GM21360 (cell line): Measurements from ENCODE around the gene PCGF6.

Experiments
- ATAC-seq: cut with Tn5 transposase; IDR thresholded peaks from one replicate; pipeline ENCODE4 v1.9.1; 2021; ENCODE audit warnings: mild to moderate bottlenecking, moderate library complexity; ENCODE audit not compliant: unreplicated experiment

The PCGF6 gene

DNA sequence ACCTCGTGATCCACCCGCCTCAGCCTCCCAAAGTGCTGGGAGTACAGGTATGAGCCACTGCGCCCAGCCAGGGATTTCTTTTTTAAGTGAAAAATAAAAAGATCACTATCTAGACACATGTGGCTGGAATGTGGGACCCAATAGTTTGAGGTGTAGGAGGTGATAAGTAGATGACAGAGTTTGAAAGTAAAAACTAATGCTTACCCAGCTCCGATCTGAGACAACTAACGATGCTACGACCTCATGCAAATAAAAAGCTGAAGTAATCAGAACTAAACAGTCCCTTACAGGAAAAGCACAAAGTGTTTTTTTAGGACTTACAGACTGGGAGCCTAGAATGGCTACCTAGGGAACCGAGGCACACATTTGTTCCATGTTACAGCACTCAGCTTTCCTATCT is 23.0 kb downstream of the PCGF6 start:
- ATAC-seq: no peak

DNA sequence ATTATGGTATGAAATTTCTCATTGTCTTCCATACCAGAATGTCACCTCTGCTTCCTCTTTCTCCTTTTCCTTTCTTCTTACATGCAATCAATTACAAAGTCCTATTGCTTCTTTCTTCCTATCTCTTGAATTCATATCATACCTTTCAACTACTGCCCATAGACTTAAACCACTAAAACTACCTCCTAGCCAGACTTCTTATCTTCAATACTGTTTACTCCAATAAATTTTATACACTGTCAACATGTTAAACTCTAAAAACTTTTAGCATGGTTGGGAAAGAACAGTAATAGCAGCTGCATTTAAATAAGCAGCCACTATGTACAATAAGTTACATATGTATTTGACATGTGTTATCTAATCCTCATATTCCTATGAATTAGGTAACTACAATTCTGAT is 34.9 kb downstream of the PCGF6 start:
- ATAC-seq: no peak

DNA sequence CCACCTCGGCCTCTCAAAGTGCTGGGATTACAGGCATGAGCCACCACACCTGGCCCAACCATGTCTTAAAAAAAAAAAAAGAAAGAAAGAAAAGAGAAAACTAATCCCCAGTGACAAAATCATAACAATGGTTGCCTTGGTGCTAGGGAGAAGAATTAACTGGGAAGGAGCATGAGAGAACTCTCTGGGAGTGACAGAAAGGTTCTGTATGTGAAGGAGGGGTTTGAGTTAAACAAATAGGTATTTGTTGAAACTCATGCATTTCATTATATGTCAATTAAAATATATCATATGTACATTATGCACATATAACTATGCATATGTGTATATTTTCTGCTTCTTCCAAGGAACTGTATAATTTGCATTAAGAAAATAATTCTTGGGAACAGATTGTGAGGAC is 40.7 kb downstream of the PCGF6 start:
- ATAC-seq: no peak

DNA sequence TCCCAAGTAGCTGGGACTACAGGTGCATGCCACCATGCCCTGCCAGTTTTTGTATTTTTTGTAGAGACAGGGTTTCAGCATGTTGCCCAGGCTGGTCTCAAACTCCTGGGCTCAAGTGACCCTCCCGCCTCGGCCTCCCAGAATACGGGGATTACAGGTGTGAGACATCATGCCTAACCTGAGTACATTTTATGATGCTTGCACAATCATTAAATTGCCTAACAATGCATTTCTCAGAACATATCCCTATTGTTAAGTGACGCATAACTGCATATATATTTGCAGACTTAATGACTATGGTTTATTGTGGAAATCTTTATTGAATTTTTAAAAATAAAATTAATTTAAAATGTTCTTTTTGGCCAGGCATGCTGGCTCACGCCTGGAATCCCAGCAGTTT is 43.3 kb downstream of the PCGF6 start:
- no peak for ATAC-seq

DNA sequence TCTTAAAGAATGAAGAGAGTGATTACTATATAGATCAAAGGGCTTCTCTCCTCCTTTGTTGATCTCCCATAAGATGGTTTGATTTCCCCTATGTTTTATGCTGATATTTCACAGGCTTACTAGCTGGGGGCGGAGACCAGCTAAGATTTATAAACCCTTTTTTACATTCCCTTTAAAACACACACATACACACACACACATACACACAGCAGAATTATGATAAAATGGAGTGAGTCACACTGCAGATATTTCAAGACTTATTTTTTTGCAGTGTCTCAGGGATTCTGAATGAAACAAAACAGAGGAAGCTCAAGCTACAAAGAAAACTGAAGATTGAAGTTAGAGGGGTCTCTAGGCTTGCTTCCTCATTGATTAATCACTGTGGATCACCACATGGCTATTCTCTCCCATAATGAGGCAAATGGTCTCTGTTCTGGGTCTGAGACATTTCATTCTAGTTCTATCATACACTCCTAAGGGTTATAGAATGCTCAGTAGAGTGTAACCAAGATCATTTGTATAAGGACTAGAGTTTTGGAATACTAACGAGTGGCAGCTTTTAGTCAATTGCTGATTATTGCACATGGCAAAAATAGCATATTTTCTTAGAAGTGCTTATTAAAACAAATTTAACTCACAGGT is 55.4 kb downstream of the PCGF6 start:
- ATAC-seq: no peak

DNA sequence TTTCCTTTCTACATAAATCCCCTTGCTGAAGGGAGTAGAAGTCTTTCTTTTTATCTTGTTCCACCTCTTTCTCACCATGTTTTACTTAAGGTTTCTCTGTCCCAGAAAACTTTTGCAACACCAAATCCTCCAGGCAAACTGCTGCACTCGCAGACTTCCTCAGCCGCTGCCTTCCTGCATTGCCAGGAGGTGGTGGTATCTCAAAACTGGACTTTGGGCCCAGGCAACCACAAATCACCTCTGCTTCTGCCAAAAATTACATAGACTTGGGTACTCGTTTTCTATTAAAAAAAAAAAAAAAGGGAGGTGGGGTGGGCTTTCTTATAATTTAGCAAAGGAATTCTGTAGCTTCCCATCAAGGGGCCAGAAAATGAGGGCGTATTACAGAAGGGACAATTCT is 59.4 kb downstream of the PCGF6 start:
- no peak for ATAC-seq

DNA sequence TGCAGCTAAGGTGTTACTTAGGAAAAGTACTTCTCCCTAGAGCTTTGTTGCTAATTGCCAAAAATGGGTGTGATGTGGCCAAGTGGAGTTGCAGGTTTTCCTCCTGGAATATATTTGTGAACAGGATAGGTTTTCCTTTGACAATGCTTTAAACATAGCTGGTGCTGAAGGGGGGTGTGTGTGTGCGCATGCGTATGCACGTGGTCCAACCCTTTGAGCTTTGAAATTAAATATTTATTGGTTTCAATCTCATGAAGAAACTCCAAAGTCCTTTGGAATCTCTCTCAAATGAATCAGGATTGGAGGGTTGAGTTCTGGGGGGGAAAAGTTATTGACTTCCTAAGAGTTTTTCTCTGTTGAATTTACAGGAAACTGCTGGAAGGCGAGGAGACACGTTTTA is 62.9 kb downstream of the PCGF6 start:
- no peak for ATAC-seq

DNA sequence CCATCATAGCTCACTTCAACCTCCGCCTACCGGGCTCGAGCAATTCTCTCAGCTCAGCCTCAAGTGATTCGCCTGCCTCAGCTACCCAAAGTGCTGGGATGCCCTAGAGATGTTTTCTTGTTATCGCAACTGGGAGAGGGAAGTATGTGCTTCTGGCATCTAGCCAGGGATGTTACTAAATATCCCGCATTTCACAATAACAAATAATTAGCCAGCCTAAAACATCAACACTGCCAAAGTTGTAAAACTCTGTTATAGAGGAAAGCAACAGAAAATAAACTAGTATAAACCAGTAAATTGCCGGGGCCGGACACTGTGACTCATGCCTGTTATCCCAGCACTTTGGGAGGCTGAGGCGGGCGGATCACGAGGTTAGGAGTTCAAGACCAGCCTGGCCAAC is 66.8 kb downstream of the PCGF6 start:
- no peak for ATAC-seq

DNA sequence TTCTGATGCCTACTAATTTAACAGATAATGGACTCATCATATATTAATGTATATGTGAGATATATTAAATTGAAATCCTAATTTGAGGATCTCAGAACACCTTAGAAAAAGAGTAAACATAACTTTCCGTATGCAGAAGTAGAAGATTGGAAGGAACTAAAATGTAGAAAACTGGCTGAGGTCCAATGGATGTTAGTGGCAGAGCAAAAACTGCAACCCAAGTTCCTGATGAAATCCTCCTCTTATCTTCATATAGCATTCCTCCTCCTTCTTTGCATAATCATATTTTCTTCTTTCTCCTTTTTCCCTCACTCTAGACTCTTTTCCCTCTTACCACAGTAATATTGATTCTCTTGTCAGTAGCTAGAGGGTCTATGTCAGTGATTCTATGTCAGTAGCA is 68.0 kb downstream of the PCGF6 start:
- no peak for ATAC-seq

DNA sequence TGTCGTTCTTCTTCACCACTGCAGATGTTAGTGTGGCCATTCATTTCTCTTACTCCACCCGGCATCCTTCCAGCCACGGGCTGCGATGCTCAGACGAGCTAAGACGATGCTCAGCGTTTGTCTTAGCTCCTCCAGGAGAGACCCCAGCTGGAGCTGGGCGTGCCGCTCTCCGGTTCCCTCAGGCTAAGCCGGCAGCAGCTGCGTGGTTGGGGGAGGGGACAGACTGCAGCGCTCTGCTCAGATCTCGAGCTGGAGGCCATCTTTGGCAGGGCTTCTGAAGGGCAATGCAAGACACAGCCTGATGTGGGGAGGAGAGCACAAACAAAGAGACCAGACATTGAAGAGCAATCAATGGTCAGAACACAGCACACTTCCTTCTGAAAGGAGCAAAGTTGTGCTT is 69.2 kb downstream of the PCGF6 start:
- ATAC-seq: no peak

DNA sequence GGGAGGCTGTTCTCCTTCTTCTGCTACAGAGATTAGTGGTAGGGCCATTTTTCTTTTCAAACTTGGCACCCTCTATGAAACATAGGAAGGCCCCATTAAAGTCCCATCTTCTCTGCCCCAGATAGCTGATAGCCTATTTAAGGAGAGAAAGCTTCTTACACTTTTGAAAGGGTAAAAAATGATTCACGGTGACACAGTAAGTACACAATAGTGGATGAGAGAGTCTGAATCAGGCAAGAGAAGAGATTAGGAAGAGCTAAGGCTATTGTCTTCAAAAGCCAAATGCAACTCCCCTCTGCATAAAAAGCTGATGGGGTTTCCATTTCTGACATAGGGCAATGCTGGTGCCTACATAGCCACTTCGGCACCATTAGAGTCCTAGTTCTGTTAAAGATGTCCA is 70.4 kb downstream of the PCGF6 start:
- no peak for ATAC-seq

DNA sequence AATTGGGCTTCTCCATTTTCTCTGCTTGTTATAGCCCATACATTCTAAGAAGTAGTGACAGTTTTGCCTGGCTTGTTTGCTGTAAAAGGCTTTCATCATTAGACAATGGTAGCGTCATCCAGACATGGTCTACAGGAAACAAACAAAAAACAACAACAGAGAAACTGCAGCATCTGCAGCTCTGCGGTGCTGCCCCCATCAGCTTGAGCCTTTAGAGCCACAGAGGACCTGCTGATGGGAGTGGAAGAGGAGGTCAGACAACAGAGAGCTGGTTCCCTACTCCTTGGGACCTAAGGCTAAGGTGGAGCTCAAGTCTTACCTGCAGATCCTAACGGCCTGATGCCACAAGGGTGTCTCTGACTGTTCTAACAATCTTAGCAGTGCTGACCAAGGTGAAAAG is 70.9 kb downstream of the PCGF6 start:
- no peak for ATAC-seq

DNA sequence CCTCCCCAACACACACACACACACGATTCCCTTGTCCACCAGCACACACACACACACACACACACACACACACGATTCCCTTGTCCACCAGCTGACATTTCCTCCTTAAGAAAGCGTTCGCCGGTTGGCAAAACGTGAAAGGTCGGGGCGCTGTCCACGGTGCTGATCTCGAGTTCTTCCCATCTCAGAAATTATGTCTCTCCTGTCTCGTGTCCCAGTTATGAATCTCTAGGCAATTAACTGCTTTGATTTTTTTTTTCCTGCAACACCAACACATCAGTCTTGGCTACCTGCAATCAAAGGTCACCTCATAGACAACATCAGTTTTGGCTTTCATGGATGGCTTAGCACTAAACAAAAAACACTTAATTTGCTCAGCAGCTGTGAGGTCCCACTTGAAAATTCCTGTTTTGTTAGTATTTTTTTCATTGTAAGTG is 72.1 kb downstream of the PCGF6 start:
- no peak for ATAC-seq

DNA sequence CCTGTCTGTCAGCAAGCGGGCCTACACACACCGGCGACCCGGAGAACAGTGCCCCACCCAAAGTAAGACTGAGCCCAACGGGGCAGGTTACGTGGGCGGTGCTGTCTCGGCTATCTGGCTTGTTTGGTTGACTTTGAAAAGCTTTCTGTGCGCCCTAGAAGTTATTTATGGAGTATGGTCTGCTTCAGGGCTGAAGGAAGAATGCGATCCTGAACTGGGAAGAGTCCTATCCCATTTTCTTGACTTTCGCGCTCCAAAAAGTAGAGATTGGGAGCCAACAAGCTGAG is 72.5 kb downstream of the PCGF6 start:
- no peak for ATAC-seq

DNA sequence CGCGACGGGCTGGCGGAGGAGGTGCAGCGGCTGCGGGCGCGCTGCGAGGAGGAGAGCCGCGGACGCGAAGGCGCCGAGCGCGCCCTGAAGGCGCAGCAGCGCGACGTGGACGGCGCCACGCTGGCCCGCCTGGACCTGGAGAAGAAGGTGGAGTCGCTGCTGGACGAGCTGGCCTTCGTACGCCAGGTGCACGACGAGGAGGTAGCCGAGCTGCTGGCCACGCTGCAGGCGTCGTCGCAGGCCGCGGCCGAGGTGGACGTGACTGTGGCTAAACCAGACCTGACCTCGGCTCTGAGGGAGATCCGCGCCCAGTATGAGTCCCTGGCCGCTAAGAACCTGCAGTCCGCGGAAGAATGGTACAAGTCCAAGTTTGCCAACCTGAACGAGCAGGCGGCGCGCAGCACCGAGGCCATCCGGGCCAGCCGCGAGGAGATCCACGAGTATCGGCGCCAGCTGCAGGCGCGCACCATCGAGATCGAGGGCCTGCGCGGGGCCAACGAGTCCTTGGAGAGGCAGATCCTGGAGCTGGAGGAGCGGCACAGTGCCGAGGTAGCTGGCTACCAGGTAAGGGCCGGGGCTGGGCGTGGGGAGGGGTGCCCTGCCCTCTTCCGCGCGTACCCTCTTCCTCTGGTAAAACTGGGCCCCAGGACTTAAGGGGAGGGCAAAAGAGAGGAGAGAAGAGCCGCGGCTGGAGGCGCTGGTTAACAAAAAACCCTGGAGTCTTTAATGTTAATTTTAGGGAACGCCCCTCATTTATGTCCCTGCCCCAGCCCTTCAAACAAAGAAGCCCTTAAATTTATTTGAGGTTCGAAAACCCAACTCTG is 73.0 kb downstream of the PCGF6 start:
- no peak for ATAC-seq

DNA sequence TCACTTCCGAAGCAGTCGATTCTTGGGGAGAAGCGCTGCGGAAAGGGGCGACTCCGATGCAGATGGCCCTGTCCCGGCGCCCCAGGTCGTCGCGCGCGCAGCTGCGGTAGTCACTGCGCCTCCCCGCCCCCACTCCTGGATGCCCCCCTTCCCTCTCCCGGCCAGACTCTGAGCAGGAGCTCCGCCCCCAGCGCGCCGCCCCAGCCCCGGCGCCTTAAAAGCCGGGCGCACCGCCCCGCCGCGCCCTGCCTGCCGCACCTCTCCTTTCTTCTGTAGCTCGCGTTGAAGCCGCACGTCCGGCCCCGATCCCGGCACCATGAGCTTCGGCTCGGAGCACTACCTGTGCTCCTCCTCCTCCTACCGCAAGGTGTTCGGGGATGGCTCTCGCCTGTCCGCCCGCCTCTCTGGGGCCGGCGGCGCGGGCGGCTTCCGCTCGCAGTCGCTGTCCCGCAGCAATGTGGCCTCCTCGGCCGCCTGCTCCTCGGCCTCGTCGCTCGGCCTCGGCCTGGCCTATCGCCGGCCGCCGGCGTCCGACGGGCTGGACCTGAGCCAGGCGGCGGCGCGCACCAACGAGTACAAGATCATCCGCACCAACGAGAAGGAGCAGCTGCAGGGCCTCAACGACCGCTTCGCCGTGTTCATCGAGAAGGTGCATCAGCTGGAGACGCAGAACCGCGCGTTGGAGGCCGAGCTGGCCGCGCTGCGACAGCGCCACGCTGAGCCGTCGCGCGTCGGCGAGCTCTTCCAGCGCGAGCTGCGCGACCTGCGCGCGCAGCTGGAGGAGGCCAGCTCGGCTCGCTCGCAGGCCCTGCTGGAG is 73.8 kb downstream of the PCGF6 start, which contains the start of gene INA:
Gene INA, plus strand, starts transcription at position 243 of the 817 bp plus-strand sequence. Its CDS starts 74 bp downstream, at position 317.
- no peak for ATAC-seq

DNA sequence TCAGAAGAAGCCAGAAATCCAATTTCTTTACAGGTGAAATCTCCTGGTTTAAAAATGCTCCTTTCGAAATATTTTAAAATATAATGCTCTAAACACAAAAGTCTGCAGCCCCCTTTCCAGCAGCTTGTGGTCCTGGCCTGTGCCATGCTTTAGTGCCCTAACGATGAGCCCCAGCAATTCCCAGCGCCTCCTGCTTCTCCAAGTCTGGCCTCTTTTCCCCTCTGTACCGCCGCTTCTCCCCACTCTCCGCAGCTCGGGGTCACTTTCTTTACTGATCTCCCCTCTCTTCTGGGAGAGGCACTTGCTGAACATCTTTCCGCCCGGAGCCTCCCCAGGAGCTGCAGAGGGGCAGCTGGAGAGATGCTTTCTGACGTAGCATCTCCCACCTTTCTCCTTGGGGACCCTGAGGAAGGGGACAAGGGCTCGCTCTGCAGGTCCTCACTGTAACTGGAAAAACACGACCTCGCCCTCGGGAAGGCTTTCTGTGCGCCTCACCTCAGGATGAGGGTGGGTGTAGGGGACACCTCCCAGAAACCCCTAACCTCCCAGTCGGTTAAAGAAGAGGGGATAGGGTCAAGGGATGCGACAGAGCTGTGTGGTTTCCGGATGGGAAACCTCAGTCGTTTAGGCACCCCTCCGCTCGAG is 74.6 kb downstream of the PCGF6 start:
- no peak for ATAC-seq

DNA sequence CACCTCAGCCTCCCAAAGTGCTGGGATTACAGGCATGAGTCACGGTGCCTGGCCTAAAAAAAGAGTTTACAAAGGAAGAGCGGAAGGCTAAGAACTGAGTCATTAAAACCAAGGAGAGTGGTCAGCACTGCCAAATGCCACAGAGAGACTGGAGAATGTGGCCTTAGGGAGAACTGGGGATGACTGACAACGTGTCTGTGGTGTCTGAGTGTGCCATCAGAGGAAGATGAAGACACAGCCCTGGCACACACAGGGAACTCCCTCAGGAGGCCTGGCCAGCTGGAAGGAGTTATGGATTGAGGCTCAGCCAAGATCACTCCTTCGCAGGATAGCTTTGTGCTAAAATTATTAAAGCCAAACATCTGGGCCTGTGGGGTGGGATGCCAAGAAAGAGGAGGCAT is 77.9 kb downstream of the PCGF6 start:
- ATAC-seq: no peak

DNA sequence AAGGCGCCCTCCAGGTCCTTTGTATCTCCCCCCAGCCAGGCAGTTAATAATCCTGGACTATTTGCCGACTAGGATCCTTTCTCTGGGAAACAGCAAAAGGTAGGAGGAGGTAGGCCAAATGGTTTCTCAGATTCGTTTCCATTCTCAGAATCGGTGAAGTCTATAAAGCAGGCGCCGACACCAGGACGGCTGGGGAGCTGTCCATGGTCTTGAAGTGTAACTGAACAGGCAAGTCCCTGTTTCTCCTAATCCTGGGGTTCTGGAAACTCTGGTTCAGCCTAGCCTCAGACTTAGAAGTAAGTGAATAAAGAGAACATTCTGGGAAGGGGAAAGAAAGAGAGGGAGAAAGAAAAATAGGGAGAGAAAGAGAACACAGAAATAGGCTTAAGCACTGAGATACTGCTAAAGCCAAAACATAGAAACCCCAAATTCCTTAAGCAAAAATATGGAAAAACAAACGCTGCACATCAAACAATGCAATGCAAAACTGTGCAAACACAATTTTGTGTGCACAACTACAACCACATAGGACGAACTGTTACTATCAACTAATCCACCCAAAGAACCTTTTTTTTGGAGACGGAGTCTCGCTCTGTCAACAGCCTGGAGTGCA is 85.1 kb downstream of the PCGF6 start:
- no peak for ATAC-seq

DNA sequence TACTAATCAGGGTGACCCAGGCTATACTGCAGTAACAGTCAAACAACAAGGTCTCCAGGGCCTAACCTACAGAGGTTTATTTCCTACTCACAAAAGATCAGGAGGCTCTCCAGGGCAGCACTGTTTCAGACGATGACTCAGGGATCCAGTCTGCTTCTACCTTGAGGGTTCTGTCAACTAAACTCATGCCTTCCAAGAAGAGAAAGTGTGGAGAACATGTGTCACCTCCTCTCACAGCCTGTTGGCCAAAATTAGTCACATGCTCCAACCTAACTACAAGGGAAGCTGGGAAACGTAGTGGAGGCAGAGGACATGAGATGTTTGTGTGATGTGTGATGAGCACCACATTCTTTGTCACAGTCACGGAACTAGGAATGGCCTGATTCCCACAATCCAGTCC is 88.7 kb downstream of the PCGF6 start:
- no peak for ATAC-seq

DNA sequence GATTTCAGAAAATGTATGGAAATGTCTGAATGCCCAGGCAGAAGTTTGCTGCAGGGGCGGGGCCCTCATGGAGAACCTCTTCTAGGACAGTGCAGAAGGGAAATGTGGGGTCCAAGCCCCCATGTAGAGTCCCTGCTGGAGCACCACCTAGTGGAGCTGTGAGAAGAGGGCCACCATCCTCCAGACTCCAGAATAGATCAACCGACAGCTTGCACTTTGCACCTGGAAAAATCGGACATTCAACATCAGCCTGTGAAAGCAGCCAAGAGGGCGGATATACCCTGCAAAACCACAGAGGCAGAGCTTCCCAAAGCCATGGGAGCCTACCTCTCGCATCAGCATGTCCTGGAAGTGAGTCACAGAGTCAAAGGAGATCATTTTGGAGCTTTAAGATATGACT is 91.0 kb downstream of the PCGF6 start:
- ATAC-seq: no peak
